Esophagus squamous epithelium (tissue), 5 donors: Measurements from ENCODE around the gene ZSCAN30. TPM values are rescaled to one million over a fixed set of nuclear protein-coding genes. Genes with fewer than 3 reads are reported as not detected.

Experiments used
- DNase-seq: peaks from one replicate; lab custom pipeline; 2025; lab: John Stamatoyannopoulos, UW
- H3K27ac ChIP-seq, 4 donors: fragments of 200-600 bp; sonication (generic); one replicate each; pipeline ENCODE4 v1.5.1; 2016 to 2019; ENCODE audit warnings: mild to moderate bottlenecking in 1 of 4
- H3K27me3 ChIP-seq, 4 donors: fragments of 200-600 bp; sonication (generic); 1 replicate in 3 of 4; 2 replicates in 1 of 4; pipeline versions ENCODE4 v1.5.1 to v1.6.0; 2017 to 2021; ENCODE audit warnings: antibody characterized with exemption in 1 of 4
- H3K36me3 ChIP-seq, 3 donors: fragments of 200-600 bp; sonication (generic); one replicate each; pipeline ENCODE4 v1.5.1; 2016 to 2019
- H3K4me1 ChIP-seq, 3 donors: fragments of 200-600 bp; sonication (generic); one replicate each; pipeline ENCODE4 v1.5.1; 2017 to 2019
- H3K4me3 ChIP-seq, 4 donors: fragments of 200-600 bp; sonication (generic); 1 replicate in 3 of 4; 2 replicates in 1 of 4; pipeline ENCODE4 v1.5.1; 2016 to 2019; ENCODE audit warnings: mild to moderate bottlenecking in 2 of 4, moderate library complexity in 1 of 4
- H3K9me3 ChIP-seq, 3 donors: fragments of 200-600 bp; sonication (generic); one replicate each; pipeline ENCODE4 v1.5.1; 2016 to 2019
- CTCF ChIP-seq, 6 experiments: fragments of 450-650 bp in 4 of 6; fragments of 200-600 bp in 2 of 6; sonication (generic) in 2 of 6; IDR thresholded peaks; one replicate each; pipeline ENCODE4 v1.5.1; 2016 to 2019; ENCODE audit warnings: antibody characterized with exemption in 6 of 6, mild to moderate bottlenecking in 4 of 6, moderate library complexity in 4 of 6
- POLR2A ChIP-seq, 4 donors: fragments of 450-650 bp; IDR thresholded peaks; one replicate each; pipeline ENCODE4 v1.6.1; 2017; ENCODE audit warnings: antibody characterized with exemption in 4 of 4, mild to moderate bottlenecking in 4 of 4, moderate library complexity in 3 of 4
- WGBS, 2 donors: methylation state at CpG; one replicate each; pipeline ENCODE4 v1.1.5; 2018; 5-methylcytosine and 5-hydroxymethylcytosine counted together
- intact Hi-C: fragments of 100-400 bp; cut with DNase I; formaldehyde crosslinking; loops from one replicate; pipeline ENCODE4 v1.15.0; 2022
- total RNA-seq, 4 donors: library from RNA; depleted of rRNA; stranded (reverse); fragments of >200 nt; gene quantifications; one replicate each; pipeline ENCODE4 v1.1.0, GENCODE V29; 2016
- donor health status: DM: yes; HTN: yes; CAD: no.

The ZSCAN30 gene
- total RNA-seq, 4 donors from 2014 or later, result 4.1 to 14.9 (median 8.0) TPM

DNA sequence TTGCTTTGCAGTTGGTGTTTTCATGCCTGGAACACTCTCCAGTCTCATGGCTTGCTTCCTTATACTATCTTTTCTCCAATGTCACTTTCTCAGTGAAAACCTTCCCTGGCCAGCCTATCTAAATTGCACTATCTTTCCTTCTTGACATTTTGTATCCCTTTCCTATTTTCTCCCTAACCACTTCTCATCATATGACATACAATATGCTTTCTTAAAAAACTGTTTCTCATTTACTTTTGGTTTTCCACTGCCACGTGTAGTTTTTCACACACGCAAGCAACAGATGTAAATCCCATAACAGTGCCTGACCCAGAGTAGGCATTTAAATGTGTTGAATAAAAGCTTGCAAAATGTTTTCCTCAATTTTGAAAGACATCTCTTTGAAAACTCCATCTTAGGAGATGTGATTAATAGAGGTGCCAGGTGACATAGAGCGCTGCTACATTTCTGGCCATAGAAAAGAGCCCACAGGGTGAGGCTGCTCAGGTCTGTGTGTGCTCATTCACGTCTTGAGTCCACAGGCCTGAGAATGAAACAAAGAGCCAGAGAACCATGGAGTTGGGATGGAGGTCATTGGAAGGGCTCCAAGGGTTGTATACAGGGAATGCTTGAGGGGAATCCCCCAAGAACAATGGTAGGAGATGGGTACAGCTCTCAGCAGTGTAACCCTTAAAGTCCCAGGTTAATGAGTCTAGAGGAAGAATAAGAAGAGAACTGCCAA lies 41.5 kb upstream of the ZSCAN30 start:
- TF ChIP-seq CTCF (IDR thresholded peaks at IDR 0.05) (no peak), POLR2A (IDR thresholded peaks at IDR 0.05) (no peak)
- Histone ChIP-seq H3K9me3 (no peaks in the 10 kb centered on the region), H3K4me1 (peaks cover 0 to 3% (median 0%) of the 10 kb centered on the region in 3 donors), H3K36me3 (peaks cover 6 to 52% (median 9%) of the 10 kb centered on the region in 3 donors), H3K4me3 (no peak overlapping the region), H3K27ac (no peak overlapping the region), H3K27me3 (no peaks in the 10 kb centered on the region)
- no peak for DNase-seq
- 71 to 83% methylated on average over 4 of the region's 4 CpGs for WGBS, 2 donors
- intact Hi-C loops, result no loop called here

DNA sequence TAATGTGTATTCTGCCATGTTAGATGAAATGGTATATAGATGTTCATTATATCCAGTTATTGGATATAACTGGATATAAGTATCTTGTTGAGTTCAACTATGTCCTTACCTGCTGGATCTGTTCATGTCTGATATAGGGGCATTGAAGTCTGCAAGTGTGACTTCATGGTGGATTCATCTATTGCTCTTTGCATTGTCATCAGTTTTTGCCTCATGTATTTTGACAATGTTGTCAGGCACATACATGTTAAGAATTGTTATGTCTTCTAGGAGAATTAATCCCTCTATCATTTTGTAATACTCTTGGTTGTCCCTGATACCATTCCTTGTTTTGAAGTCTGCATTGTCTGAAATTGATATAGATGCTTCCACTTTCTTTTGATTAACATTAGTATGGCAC lies 38.8 kb upstream of the ZSCAN30 start:
- H3K27ac ChIP-seq, result no peak overlapping the region
- no peaks in the 10 kb centered on the region for H3K9me3 ChIP-seq
- intact Hi-C loops, result no loop called here
- no peaks in the 10 kb centered on the region for H3K27me3 ChIP-seq
- H3K4me3 ChIP-seq, result no peak overlapping the region
- H3K4me1 ChIP-seq, result no peaks in the 10 kb centered on the region
- TF ChIP-seq POLR2A (IDR thresholded peaks at IDR 0.05) (no peak), CTCF (IDR thresholded peaks at IDR 0.05) (no peak)
- H3K36me3 ChIP-seq, result peaks cover 0 to 25% (median 5%) of the 10 kb centered on the region in 3 donors
- no peak for DNase-seq

DNA sequence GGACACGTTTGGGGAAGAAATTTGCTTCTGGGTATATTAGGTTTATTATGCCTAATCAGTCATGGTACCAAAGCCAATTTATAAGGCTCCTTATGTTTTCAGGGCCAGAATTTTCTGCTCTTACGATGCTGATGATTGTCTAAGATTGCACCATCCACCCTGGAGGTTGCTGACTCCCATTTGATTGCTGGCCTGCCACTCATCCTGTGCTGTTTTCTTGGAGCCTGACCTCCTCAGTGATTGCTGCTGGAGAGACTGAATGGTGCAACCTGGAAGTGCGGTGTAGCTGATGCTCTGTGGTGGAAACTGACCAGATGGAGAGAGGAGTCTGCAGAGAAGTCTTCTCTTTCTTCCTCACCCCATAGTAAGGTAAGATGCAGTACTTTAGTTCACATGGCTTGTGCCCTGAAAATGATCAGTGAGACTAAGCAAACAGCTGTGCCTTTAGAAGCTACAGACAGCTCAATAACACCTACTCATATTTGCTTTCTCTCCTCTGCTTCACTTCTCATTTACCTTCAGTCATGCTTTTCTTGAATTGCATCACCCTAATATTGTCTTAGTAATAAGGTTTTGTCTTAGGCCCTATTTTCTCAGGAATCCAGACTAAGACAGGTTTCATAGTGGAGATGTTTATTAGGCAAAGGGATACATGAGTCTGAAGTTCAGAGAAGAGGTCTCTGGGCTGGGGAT lies 36.8 kb upstream of the ZSCAN30 start:
- TF ChIP-seq POLR2A (IDR thresholded peaks at IDR 0.05) (no peak), CTCF (IDR thresholded peaks at IDR 0.05) (no peak)
- Histone ChIP-seq H3K9me3 (no peaks in the 10 kb centered on the region), H3K36me3 (peaks cover 0 to 5% (median 0%) of the 10 kb centered on the region in 3 donors), H3K4me3 (no peak overlapping the region), H3K4me1 (peaks cover 0 to 10% (median 0%) of the 10 kb centered on the region in 3 donors), H3K27ac (no peak overlapping the region), H3K27me3 (no peaks in the 10 kb centered on the region)
- 31 to 48% methylated on average over 2 to 3 of the region's 3 CpGs for WGBS, 2 donors
- no peak for DNase-seq
- intact Hi-C loops, result no loop called here

DNA sequence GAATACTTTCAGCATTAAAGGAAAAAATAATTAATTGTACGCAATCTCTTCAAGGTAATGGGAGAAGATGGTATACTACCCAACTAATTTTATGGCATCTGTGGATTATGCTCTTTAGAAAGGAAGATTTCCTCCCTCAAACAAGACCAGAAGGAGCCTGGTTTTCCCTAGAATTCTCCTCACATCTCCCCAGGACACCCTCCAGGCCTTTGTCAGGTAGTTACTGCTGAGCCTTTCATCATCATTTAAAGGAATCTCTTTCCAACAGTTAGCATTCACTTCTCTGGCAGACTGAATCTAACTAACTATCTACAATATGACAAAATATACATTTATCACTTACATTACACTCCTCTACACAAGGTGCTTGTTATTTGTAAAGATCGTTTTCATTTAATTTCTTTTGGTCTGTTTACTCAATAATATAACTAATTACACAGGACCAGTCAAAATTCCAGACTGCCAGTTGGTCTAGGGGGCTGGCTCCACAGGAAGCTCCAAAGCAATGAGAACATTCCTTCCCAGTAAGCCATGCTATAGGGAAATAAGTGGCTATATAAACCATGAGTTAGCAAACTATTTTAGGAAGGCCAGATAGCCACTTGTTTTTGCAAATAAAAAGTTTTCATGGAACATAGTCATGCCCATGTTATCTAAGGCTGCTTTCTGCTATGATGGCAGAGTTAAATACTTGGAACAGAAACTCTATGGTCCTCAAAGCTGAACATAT lies 35.1 kb upstream of the ZSCAN30 start:
- intact Hi-C loops, result no loop called here
- no peak for DNase-seq
- no peak for TF ChIP-seq POLR2A (IDR thresholded peaks at IDR 0.05)
- TF ChIP-seq CTCF (IDR thresholded peaks at IDR 0.05), result no peak
- Histone ChIP-seq H3K27ac (no peak overlapping the region), H3K9me3 (no peaks in the 10 kb centered on the region), H3K4me3 (no peak overlapping the region), H3K36me3 (no peaks in the 10 kb centered on the region), H3K4me1 (peaks cover 0 to 10% (median 0%) of the 10 kb centered on the region in 3 donors), H3K27me3 (no peaks in the 10 kb centered on the region)
- 54 to 71% methylated on average over 2 of the region's 2 CpGs for WGBS, 2 donors
